Lung (tissue), 12 donors: ENCODE data around the gene EPHA7. TPM values are rescaled to one million over a fixed set of nuclear protein-coding genes. Genes with fewer than 3 reads are reported as not detected.

ENCODE experiments used
- ATAC-seq: fragments of 200-7000 bp; cut with Tn5 transposase; one replicate; pipeline ENCODE4 v1.9.1; 2020; ENCODE audit warnings: moderate number of reproducible peaks; ENCODE audit not compliant: insufficient read depth, low FRiP score
- DNase-seq, 3 donors: peaks; one replicate each; pipeline ENCODE4 v3.0.0-alpha.2; 2013 to 2017
- H3K27ac ChIP-seq, 2 donors: one replicate each; pipeline ENCODE4 v1.5.1; 2013; ENCODE audit warnings: mild to moderate bottlenecking in 2 of 2, moderate library complexity in 2 of 2, control low read depth in 1 of 2, inconsistent platforms in 1 of 2, low read depth in 1 of 2, low read length in 1 of 2
- H3K27me3 ChIP-seq, 3 donors: one replicate each; pipeline ENCODE4 v1.5.1; 2013; ENCODE audit warnings: low read length in 2 of 3; ENCODE audit not compliant: control insufficient read depth in 3 of 3, insufficient read depth in 3 of 3
- H3K36me3 ChIP-seq, 4 donors: one replicate each; pipeline ENCODE4 v1.5.1; 2013; ENCODE audit warnings: low read length in 4 of 4, mild to moderate bottlenecking in 1 of 4, moderate library complexity in 1 of 4; ENCODE audit not compliant: control insufficient read depth in 4 of 4, insufficient read depth in 4 of 4
- H3K4me1 ChIP-seq, 5 donors: one replicate each; pipeline ENCODE4 v1.5.1; 2013; ENCODE audit warnings: low read length in 5 of 5, mild to moderate bottlenecking in 2 of 5, moderate library complexity in 1 of 5; ENCODE audit not compliant: control insufficient read depth in 5 of 5, insufficient read depth in 5 of 5
- H3K4me3 ChIP-seq: one replicate; pipeline ENCODE4 v1.5.1; 2013; ENCODE audit warnings: mild to moderate bottlenecking, control low read depth, moderate library complexity
- H3K9ac ChIP-seq, 2 donors: one replicate each; pipeline ENCODE4 v1.5.1; 2013; ENCODE audit warnings: low read length in 2 of 2, control low read depth in 1 of 2; ENCODE audit not compliant: insufficient read depth in 1 of 2
- H3K9me3 ChIP-seq, 4 donors: one replicate each; pipeline ENCODE4 v1.5.1; 2013; ENCODE audit warnings: low read length in 3 of 4, mild to moderate bottlenecking in 1 of 4, moderate library complexity in 1 of 4; ENCODE audit not compliant: control insufficient read depth in 4 of 4, insufficient read depth in 3 of 4
- CTCF ChIP-seq: IDR thresholded peaks from 2 replicates; pipeline ENCODE4 v1.5.1; 2012; ENCODE audit warnings: mild to moderate bottlenecking; ENCODE audit errors: control extremely low read depth, extremely low read depth
- WGBS, 2 donors: extraction: QIAGEN DNeasy Blood & Tissue Kit; methylation state at CpG; one replicate each; pipeline ENCODE4 v1.1.7; 2013; 5-methylcytosine and 5-hydroxymethylcytosine counted together
- polyA plus RNA-seq, 2 donors: library from polyadenylated mRNA; stranded (reverse); fragments of 200-250 nt; gene quantifications; one replicate each; pipeline ENCODE4 v1.2.1, GENCODE V29; 2013
- total RNA-seq, 2 donors: library from RNA; depleted of rRNA in 1 of 2; stranded (reverse); fragments of >200 nt in 1 of 2; gene quantifications; one replicate each; pipeline ENCODE4 v1.2.1, GENCODE V29; 2014 to 2021
- donor health status: control.
- donor health status: control.
- donor health status: Bipolar disorder and iron deficiency.
- donor health status: healthy.
- donor health status: DM: yes; HTN: yes; CAD: no.

EPHA7 gene
- total and polyA plus RNA-seq, 4 donors = 0.06 to 6.3 (median 0.62) TPM

GRCh38 chr6:93319304-93319703 is 100.1 kb downstream of the EPHA7 start:
- H3K4me3 ChIP-seq = no peak overlapping the region
- DNase-seq (no peak), ATAC-seq (no peak)
- peaks cover 0 to 5% (median 0%) of the 10 kb centered on the region in 5 donors for H3K4me1 ChIP-seq
- H3K9me3 ChIP-seq = no peaks in the 10 kb centered on the region
- H3K27me3 ChIP-seq = no peaks in the 10 kb centered on the region
- TF ChIP-seq CTCF = no peak
- H3K27ac ChIP-seq = no peak overlapping the region
- no peaks in the 10 kb centered on the region for H3K36me3 ChIP-seq
- 63 to 74% methylated on average over 2 of the region's 2 CpGs for WGBS, 2 donors
- H3K9ac ChIP-seq = no peak overlapping the region

- peaks cover 0 to 5% (median 0%) of the 10 kb centered on the region in 5 donors for H3K4me1 ChIP-seq
- no peak overlapping the region for H3K4me3 ChIP-seq
- H3K36me3 ChIP-seq = no peaks in the 10 kb centered on the region
- no peaks in the 10 kb centered on the region for H3K27me3 ChIP-seq
- no peak overlapping the region for H3K27ac ChIP-seq
- DNase-seq (no peak), ATAC-seq (no peak)
- H3K9ac ChIP-seq = no peak overlapping the region
- H3K9me3 ChIP-seq = no peaks in the 10 kb centered on the region
- WGBS, 2 donors = 81 to 91% methylated on average over 1 of the region's 1 CpG
- TF ChIP-seq CTCF = no peak
Measured at GRCh38 chr6:93318121-93318520, 101.2 kb downstream of the EPHA7 start.

GRCh38 chr6:93317592-93317991 is 101.8 kb downstream of the EPHA7 start:
- DNase-seq (no peak), ATAC-seq (no peak)
- H3K9ac ChIP-seq = no peak overlapping the region
- H3K4me3 ChIP-seq = no peak overlapping the region
- no peaks in the 10 kb centered on the region for H3K9me3 ChIP-seq
- no peak overlapping the region for H3K27ac ChIP-seq
- TF ChIP-seq CTCF = no peak
- H3K36me3 ChIP-seq = no peaks in the 10 kb centered on the region
- H3K4me1 ChIP-seq = peaks cover 0 to 5% (median 0%) of the 10 kb centered on the region in 5 donors
- no peaks in the 10 kb centered on the region for H3K27me3 ChIP-seq
